ENCODE data around the gene GLRX. TPM values are rescaled to one million over a fixed set of nuclear protein-coding genes. Genes with fewer than 3 reads are reported as not detected.

GLRX gene
- total and polyA plus RNA-seq, 2 of the 13 experiments (the other 11 are each of a cell fraction or from before 2014, with no cell fraction given) = 63.8 to 499 TPM

DNA sequence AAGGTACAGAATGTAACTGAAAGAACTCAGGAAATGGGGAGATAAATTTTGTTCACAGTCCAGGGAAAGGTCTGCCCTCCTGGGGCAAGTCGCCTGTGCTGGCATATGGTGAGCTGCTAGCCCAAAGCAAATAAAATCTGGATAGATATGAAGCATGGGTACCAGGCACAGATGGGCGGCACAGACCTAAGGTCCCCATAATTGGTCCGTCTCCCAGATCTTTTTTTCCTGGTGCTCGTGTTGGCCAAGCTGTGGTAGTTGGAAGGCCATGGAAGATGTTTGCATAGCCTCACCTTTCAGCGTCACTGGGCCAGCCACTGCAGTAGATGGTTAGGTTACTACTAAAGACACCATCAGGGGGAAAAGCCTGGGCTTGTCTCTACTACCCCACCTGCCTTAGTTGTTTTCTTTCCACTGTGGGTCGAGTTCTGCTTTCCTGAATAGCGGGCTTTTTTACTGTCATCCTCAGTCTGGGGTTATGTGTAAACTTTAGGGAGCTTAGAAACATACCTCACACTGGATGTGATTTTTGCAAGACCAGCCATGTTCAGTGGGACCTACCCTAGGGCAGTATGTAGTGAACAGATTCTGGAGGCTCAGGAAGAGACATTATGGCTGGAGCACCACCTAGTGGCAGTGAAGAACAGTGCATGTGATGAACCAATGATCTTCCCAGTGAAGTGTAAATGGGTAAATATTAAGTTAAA, 24.2 kb upstream of the GLRX start (continued):
- TF ChIP-seq, protein P1, sequence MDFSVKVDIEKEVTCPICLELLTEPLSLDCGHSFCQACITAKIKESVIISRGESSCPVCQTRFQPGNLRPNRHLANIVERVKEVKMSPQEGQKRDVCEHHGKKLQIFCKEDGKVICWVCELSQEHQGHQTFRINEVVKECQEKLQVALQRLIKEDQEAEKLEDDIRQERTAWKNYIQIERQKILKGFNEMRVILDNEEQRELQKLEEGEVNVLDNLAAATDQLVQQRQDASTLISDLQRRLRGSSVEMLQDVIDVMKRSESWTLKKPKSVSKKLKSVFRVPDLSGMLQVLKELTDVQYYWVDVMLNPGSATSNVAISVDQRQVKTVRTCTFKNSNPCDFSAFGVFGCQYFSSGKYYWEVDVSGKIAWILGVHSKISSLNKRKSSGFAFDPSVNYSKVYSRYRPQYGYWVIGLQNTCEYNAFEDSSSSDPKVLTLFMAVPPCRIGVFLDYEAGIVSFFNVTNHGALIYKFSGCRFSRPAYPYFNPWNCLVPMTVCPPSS (IDR thresholded peaks at IDR 0.05) = no peak
- TF ChIP-seq ZC3H4 (CRISPR knock-in tag; IDR thresholded peaks at IDR 0.05; ENCODE audit: borderline replicate concordance) = no peak
- no peak for TF ChIP-seq WIZ (CRISPR knock-in tag; IDR thresholded peaks at IDR 0.05)
- TF ChIP-seq, protein P2, sequence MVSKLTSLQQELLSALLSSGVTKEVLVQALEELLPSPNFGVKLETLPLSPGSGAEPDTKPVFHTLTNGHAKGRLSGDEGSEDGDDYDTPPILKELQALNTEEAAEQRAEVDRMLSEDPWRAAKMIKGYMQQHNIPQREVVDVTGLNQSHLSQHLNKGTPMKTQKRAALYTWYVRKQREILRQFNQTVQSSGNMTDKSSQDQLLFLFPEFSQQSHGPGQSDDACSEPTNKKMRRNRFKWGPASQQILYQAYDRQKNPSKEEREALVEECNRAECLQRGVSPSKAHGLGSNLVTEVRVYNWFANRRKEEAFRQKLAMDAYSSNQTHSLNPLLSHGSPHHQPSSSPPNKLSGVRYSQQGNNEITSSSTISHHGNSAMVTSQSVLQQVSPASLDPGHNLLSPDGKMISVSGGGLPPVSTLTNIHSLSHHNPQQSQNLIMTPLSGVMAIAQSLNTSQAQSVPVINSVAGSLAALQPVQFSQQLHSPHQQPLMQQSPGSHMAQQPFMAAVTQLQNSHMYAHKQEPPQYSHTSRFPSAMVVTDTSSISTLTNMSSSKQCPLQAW (CRISPR knock-in tag; IDR thresholded peaks at IDR 0.05) = 0 out of 2 replicates have a peak, but pooled peaks have one; percentile 20
- TF ChIP-seq ZNF589 (CRISPR knock-in tag; conservative IDR thresholded peaks at IDR 0.05) = no peak
- TF ChIP-seq NR1H2 (CRISPR knock-in tag; IDR thresholded peaks at IDR 0.05; ENCODE audit: borderline replicate concordance, low read depth) = no peak
- no peak for TF ChIP-seq CBX1 (IDR thresholded peaks at IDR 0.05; ENCODE audit: low read depth)
- TF ChIP-seq SMC3 (IDR thresholded peaks at IDR 0.05; ENCODE audit: low read length) = peak; percentile 97
- no peak for TF ChIP-seq ZNF280B (CRISPR knock-in tag; IDR thresholded peaks at IDR 0.05; ENCODE audit: borderline replicate concordance)
- no peak for TF ChIP-seq HNF4A (CRISPR knock-in tag; IDR thresholded peaks at IDR 0.05)
- TF ChIP-seq, protein P3, sequence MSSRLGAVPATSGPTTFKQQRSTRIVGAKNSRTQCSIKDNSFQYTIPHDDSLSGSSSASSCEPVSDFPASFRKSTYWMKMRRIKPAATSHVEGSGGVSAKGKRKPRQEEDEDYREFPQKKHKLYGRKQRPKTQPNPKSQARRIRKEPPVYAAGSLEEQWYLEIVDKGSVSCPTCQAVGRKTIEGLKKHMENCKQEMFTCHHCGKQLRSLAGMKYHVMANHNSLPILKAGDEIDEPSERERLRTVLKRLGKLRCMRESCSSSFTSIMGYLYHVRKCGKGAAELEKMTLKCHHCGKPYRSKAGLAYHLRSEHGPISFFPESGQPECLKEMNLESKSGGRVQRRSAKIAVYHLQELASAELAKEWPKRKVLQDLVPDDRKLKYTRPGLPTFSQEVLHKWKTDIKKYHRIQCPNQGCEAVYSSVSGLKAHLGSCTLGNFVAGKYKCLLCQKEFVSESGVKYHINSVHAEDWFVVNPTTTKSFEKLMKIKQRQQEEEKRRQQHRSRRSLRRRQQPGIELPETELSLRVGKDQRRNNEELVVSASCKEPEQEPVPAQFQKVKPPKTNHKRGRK (CRISPR knock-in tag; IDR thresholded peaks at IDR 0.05) = no peak
- 0 out of 2 replicates have a peak, but pooled peaks have one; percentile 36 for TF ChIP-seq ZNF614 (CRISPR knock-in tag; IDR thresholded peaks at IDR 0.05; ENCODE audit: borderline replicate concordance)
- no peak for TF ChIP-seq MED13 (CRISPR knock-in tag; IDR thresholded peaks at IDR 0.05)
- no peak for TF ChIP-seq NR2F1 (CRISPR knock-in tag; IDR thresholded peaks at IDR 0.05)
- TF ChIP-seq TBL1XR1 (IDR thresholded peaks at IDR 0.05; ENCODE audit: borderline replicate concordance, low read length, partially characterized antibody) = no peak
- TF ChIP-seq ZNF292 (CRISPR knock-in tag; IDR thresholded peaks at IDR 0.05; ENCODE audit: borderline replicate concordance, low read depth) = no peak
- no peak for TF ChIP-seq TBX2 (CRISPR knock-in tag; IDR thresholded peaks at IDR 0.05; ENCODE audit: borderline replicate concordance)
- peak; percentile 20; the same call in 1 of the 2 replicates for TF ChIP-seq REPIN1 (CRISPR knock-in tag; IDR thresholded peaks at IDR 0.05; ENCODE audit: borderline replicate concordance, low read depth)
- TF ChIP-seq AKAP8 (CRISPR knock-in tag; IDR thresholded peaks at IDR 0.05) = no peak
- no peak for TF ChIP-seq ZNF878 (CRISPR knock-in tag; IDR thresholded peaks at IDR 0.05)
- no peak for TF ChIP-seq PHF21A (CRISPR knock-in tag; IDR thresholded peaks at IDR 0.05)

Data from HepG2 (cell line).